ENCODE results near the gene DOP1B.
"Not testable (repeated sequence)": the region's sequence is repeated elsewhere in the genome, so short reads cannot be mapped to it uniquely, and the experiment has no call there.

Gene DOP1B

DNA sequence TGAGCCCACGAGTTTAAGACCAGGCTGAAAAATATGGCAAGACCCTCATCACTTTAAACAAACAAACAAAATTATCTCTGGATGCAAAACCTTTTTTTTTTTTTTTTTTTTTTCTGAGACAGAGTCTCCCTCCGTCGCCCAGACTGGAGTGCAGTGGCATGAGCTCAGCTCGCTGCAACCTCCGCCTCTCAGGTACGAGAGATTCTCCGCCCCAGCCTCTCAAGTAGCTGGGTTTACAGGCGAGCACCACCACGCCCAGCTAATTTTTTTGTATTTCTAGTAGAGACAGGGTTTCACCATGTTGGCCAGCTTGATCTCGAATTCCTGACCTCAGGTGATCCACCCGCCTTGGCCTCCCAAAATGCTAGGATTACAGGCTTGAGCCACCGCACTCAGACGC, 16.8 kb upstream of the DOP1B start:
- H3K36me3 ChIP-seq (ENCODE audit: control insufficient read depth, low read depth, low read length); H3K4me1 ChIP-seq (ENCODE audit: control insufficient read depth, low read depth, low read length); H3K9me3 ChIP-seq (ENCODE audit: control insufficient read depth, low read depth, low read length); H3K4me3 ChIP-seq (ENCODE audit: low read length); H3K27ac ChIP-seq (ENCODE audit: low read length); H3K9ac ChIP-seq (ENCODE audit: low read length): not testable (repeated sequence)
- H3K27me3 ChIP-seq (ENCODE audit: control insufficient read depth, insufficient read depth, low read length) = peaks cover 27% of the 10 kb centered on the region

DNA sequence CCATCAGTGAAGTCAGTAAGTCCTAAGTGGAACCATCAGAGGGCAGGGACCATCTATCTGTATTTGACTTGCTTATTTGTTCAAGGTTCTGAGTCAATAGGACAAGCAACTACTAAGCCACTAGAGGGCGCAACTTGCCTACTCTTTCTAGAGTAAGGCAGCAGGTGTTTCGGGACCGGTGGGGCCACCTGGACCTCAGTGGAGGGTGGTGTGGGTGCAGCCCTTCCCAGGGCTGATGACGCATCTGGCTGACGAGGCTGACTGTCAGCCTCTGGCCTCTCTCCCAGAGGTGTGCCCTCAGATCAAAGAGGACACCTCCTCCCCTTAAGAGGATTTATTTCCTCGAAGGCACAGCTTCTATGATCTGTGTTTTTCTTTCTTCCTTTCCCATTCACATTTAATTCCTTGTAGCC, 15.1 kb upstream of the DOP1B start:
- H3K4me1 ChIP-seq (ENCODE audit: control insufficient read depth, low read depth, low read length) = no peaks in the 10 kb centered on the region
- H3K4me3 ChIP-seq (ENCODE audit: low read length) = no peak overlapping the region
- no peak overlapping the region for H3K9ac ChIP-seq (ENCODE audit: low read length)
- H3K27me3 ChIP-seq (ENCODE audit: control insufficient read depth, insufficient read depth, low read length) = peaks cover 9% of the 10 kb centered on the region
- H3K9me3 ChIP-seq (ENCODE audit: control insufficient read depth, low read depth, low read length) = no peaks in the 10 kb centered on the region
- no peak overlapping the region for H3K27ac ChIP-seq (ENCODE audit: low read length)
- H3K36me3 ChIP-seq (ENCODE audit: control insufficient read depth, low read depth, low read length) = no peaks in the 10 kb centered on the region

DNA sequence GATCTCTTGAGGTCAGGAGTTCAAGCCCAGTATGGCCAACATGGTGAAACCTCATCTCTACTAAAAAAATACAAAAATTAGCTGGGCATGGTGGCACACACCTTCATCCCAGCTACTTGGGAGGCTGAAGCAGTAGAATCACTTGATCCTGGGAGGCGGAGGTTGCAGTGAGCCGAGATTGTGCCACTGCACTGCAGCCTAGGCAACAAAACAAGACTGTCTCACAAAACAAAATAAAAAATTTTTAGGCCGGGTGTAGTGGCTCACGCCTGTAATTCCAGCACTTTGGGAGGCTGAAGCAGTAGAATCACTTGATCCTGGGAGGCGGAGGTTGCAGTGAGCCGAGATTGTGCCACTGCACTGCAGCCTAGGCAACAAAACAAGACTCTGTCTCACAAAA, 12.4 kb upstream of the DOP1B start:
- H3K4me1 ChIP-seq (ENCODE audit: control insufficient read depth, low read depth, low read length); H3K9ac ChIP-seq (ENCODE audit: low read length); H3K36me3 ChIP-seq (ENCODE audit: control insufficient read depth, low read depth, low read length); H3K27me3 ChIP-seq (ENCODE audit: control insufficient read depth, insufficient read depth, low read length); H3K9me3 ChIP-seq (ENCODE audit: control insufficient read depth, low read depth, low read length); H3K4me3 ChIP-seq (ENCODE audit: low read length); H3K27ac ChIP-seq (ENCODE audit: low read length): not testable (repeated sequence)

DNA sequence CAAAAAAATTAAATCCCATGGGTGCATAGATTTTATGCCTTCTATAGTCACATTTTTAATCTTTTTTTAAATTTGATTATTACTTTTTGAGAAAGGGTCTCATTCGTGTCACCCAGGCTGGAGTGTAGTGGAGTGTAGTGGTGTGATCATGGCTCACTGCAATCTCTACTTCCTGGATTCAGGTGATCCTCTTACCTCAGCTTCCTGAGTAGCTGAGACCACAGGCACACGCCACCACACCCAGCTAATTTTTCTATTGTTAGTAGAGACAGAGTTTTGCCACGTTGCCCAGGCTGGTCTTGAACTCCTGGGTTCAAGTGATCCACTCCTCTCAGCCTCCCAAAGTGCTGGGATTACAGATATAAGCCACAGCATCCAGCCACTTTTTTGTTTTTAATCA, 11.4 kb upstream of the DOP1B start:
- no peak overlapping the region for H3K4me3 ChIP-seq (ENCODE audit: low read length)
- H3K27ac ChIP-seq (ENCODE audit: low read length) = no peak overlapping the region
- no peaks in the 10 kb centered on the region for H3K4me1 ChIP-seq (ENCODE audit: control insufficient read depth, low read depth, low read length)
- no peaks in the 10 kb centered on the region for H3K27me3 ChIP-seq (ENCODE audit: control insufficient read depth, insufficient read depth, low read length)
- H3K9me3 ChIP-seq (ENCODE audit: control insufficient read depth, low read depth, low read length) = no peaks in the 10 kb centered on the region
- H3K9ac ChIP-seq (ENCODE audit: low read length) = no peak overlapping the region
- H3K36me3 ChIP-seq (ENCODE audit: control insufficient read depth, low read depth, low read length) = no peaks in the 10 kb centered on the region

DNA sequence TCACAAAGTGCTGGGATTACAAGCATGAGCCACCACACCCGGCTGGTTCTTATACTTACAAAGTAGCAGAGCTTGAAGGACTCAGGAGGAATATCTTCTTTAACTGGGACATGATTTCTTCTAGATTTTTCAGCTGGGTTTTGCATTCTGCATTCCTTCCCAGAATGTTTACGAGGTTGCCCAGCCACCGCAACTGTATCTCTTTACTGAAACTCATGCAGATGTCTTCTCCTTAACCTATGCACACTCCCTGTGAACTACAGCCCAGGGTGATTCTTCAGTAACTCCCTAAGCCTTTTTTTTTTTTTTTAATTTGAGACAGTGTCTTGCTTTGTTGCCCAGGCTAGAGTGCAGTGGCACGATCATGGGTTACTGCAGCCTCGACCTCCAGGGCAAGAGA, 8.7 kb upstream of the DOP1B start:
- Histone ChIP-seq H3K9ac (ENCODE audit: low read length) (no peak overlapping the region), H3K27ac (ENCODE audit: low read length) (no peak overlapping the region), H3K4me3 (ENCODE audit: low read length) (no peak overlapping the region), H3K4me1 (ENCODE audit: control insufficient read depth, low read depth, low read length) (peaks cover 7% of the 10 kb centered on the region), H3K9me3 (ENCODE audit: control insufficient read depth, low read depth, low read length) (no peaks in the 10 kb centered on the region), H3K36me3 (ENCODE audit: control insufficient read depth, low read depth, low read length) (no peaks in the 10 kb centered on the region), H3K27me3 (ENCODE audit: control insufficient read depth, insufficient read depth, low read length) (no peaks in the 10 kb centered on the region)

DNA sequence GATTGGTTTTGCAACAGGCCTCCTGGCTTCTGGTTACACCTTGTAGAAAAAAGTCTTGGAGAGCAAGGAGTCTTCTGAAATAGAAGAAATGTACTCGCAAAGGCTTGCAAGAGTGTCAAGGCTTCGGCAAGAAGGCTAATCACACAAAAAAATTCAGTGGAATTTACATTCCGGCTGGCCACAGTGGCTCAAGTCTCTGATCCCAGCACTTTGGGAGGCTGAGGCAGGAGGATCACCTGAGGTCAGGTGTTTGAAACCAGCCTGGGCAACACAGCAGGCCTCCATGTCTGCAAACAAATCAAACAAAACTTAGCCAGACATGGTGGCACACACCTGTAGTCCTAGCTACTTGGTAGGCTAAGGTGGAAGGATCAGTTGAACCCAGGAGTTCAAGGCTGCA, 7.7 kb upstream of the DOP1B start:
- Histone ChIP-seq H3K9me3 (ENCODE audit: control insufficient read depth, low read depth, low read length) (no peaks in the 10 kb centered on the region), H3K4me1 (ENCODE audit: control insufficient read depth, low read depth, low read length) (peaks cover 7% of the 10 kb centered on the region), H3K27me3 (ENCODE audit: control insufficient read depth, insufficient read depth, low read length) (no peaks in the 10 kb centered on the region), H3K36me3 (ENCODE audit: control insufficient read depth, low read depth, low read length) (no peaks in the 10 kb centered on the region), H3K27ac (ENCODE audit: low read length) (no peak overlapping the region), H3K9ac (ENCODE audit: low read length) (no peak overlapping the region), H3K4me3 (ENCODE audit: low read length) (no peak overlapping the region)

DNA sequence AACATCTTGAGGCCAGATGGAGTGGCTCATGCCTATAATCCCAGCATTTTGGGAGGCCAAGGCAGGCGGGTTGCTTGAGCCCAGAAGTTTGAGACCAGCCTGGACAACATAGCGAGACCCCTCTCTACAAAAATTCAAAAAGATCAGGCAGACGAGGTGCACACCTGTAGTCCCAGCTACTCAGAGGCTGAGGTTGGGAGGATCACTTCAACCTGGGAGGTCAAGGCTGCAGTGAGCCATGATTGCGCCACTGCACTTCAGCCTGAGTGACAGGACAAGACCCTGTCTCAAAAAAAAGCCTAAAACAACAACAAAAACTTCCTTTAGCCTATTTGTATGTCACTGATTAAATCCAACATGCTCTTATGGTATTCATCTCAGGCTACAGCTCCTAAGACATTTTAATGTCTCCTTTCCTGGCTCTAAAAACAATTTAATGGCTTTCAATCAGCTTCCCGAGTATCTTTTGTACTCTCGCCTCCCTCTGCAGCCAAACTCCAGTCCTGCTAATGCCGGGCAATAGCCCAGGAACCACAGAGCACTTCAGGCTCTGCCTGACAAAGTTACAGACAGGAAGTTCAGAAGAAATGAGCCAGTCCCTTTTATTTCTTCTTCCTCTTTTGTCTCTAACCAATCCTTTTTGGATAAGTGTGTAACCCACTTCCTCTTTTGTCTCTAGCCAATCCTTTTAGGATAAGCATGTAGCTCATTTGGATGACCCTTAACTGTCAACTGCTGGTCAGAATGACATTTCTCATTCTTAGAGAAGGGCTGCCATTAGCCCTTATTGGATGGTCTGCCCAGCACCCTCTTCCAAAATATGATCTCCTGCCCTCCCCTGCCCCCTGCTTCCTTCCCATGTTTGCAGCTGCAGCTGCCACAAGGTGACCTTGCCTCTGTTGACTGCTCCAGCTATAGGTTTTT, 6.6 kb upstream of the DOP1B start:
- H3K27ac ChIP-seq (ENCODE audit: low read length) = no peak overlapping the region
- no peak overlapping the region for H3K9ac ChIP-seq (ENCODE audit: low read length)
- H3K4me3 ChIP-seq (ENCODE audit: low read length) = no peak overlapping the region

DNA sequence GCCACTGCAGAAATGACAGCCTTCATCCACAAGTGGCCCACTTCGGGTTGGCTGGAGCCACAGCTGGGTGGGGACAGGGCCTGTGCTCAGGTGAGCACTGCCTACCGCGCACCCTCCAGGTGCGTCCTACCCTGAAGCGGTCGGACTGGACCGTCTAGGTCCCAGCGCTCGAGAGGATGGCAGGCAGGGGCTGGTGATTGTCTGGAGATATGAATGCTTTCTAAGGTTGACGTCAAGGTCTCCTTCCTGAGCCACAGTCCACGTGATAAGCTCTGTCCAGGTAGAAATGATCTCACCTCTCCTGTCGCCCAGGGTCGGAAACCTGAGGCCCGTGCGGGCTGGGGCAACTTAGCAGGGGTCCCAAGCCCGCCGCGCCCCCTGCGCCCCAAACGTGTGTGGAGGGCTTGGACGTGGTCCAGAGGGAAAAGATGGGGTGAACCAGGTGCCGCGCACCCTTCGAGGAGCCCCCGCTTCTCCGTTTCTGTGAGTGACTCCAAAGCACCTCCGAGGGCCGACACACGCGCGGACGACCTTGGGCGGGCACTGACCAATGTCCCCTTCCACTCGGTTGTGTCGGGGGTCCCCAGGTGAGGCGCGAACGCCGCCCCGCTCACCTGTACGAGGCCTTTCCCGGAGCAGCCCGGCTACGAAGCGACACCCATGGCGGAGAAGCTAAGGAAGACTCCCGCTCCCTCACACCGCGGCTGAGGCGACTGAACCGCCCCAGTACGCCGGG, 853 bp upstream of the DOP1B start:
- Histone ChIP-seq H3K27me3 (ENCODE audit: control insufficient read depth, insufficient read depth, low read length) (peaks cover 30% of the 10 kb centered on the region), H3K9ac (ENCODE audit: low read length) (no peak overlapping the region), H3K4me3 (ENCODE audit: low read length) (peak overlapping the region; percentile 71), H3K36me3 (ENCODE audit: control insufficient read depth, low read depth, low read length) (no peaks in the 10 kb centered on the region), H3K9me3 (ENCODE audit: control insufficient read depth, low read depth, low read length) (no peaks in the 10 kb centered on the region), H3K27ac (ENCODE audit: low read length) (no peak overlapping the region), H3K4me1 (ENCODE audit: control insufficient read depth, low read depth, low read length) (peaks cover 6% of the 10 kb centered on the region)

More for the DNA sequence above, 6.6 kb upstream of the DOP1B start:
- Histone ChIP-seq H3K27me3 (ENCODE audit: control insufficient read depth, insufficient read depth, low read length) (peaks cover 9% of the 10 kb centered on the region), H3K9me3 (ENCODE audit: control insufficient read depth, low read depth, low read length) (no peaks in the 10 kb centered on the region), H3K36me3 (ENCODE audit: control insufficient read depth, low read depth, low read length) (no peaks in the 10 kb centered on the region), H3K4me1 (ENCODE audit: control insufficient read depth, low read depth, low read length) (peaks cover 7% of the 10 kb centered on the region)

DNA sequence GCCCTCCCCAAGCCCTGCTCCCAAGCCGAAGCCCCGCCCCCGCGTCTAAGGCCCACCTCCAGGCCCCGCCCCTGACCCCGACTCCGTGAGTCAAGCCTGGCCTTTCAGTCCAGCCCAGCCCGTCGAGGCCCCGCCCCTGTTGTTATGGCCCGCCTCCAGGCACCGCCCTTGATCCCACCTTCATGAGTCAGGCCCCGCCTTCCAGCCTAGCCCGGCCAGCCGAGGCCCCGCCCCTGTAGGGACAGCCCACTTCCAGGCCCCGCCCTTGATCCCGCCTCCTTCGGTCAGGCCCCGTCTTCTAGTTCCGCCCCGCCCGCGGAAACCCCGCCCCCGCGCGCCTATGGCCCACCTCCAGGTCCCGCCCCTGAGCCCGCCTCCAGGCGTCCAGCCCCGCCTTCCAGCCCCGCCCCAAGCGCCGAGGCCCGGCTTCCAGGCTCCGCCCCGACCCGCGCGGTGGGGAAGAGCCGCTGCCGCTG, 247 bp upstream of the DOP1B start:
- no peak overlapping the region for H3K27ac ChIP-seq (ENCODE audit: low read length)
- peak overlapping the region; percentile 79 for H3K4me3 ChIP-seq (ENCODE audit: low read length)
- H3K4me1 ChIP-seq (ENCODE audit: control insufficient read depth, low read depth, low read length) = peaks cover 6% of the 10 kb centered on the region
- no peaks in the 10 kb centered on the region for H3K9me3 ChIP-seq (ENCODE audit: control insufficient read depth, low read depth, low read length)
- no peak overlapping the region for H3K9ac ChIP-seq (ENCODE audit: low read length)
- H3K36me3 ChIP-seq (ENCODE audit: control insufficient read depth, low read depth, low read length) = no peaks in the 10 kb centered on the region
- H3K27me3 ChIP-seq (ENCODE audit: control insufficient read depth, insufficient read depth, low read length) = peaks cover 30% of the 10 kb centered on the region

DNA sequence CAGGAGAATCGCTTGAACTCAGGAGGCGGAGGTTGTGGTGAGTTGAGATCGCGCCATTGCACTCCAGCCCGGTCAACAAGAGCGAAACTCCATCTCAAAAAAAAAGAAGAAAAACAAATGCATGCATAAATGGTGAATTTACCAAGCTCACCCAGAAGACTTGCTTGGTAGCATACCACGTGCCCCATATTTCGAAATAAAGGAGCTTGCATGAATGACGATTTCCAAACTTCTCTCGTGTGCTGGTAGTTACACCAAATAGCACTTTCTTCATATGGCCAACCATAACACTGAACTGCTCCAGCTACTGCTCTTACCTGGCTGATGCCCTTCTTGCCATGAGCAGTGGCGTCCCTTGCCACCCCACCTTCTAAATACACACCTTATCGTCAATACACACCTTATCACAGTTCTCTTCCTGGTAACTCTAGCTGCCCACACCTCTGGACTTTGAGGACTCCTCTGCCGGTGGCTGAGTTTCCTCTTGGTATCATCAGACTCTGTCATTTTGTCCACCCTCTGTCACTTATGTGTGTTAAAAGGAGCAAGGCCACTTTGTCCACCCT, 2.8 kb downstream of the DOP1B start:
- no peak overlapping the region for H3K9ac ChIP-seq (ENCODE audit: low read length)
- H3K27me3 ChIP-seq (ENCODE audit: control insufficient read depth, insufficient read depth, low read length) = peaks cover 27% of the 10 kb centered on the region
- H3K9me3 ChIP-seq (ENCODE audit: control insufficient read depth, low read depth, low read length) = no peaks in the 10 kb centered on the region
- H3K4me3 ChIP-seq (ENCODE audit: low read length) = no peak overlapping the region
- no peaks in the 10 kb centered on the region for H3K36me3 ChIP-seq (ENCODE audit: control insufficient read depth, low read depth, low read length)
- H3K27ac ChIP-seq (ENCODE audit: low read length) = no peak overlapping the region
- H3K4me1 ChIP-seq (ENCODE audit: control insufficient read depth, low read depth, low read length) = peaks cover 4% of the 10 kb centered on the region

DNA sequence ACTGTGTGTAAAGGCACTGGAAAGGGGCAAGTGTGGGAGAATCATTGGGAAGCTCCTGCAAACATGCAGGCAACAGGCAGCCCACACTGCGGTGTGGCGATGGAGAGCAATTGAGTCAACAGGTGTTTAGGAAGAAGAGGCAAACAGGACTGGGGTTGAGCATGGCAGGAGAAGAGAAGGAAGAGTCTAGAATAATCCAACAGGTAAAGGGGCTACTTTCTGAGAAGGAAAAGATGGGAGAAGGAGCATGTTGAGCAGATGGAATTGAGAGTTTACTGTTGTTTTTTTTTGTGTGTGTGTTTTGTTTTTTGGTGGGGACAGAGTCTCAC, 4.2 kb downstream of the DOP1B start:
- peaks cover 13% of the 10 kb centered on the region for H3K27me3 ChIP-seq (ENCODE audit: control insufficient read depth, insufficient read depth, low read length)
- H3K4me1 ChIP-seq (ENCODE audit: control insufficient read depth, low read depth, low read length) = no peaks in the 10 kb centered on the region
- no peak overlapping the region for H3K4me3 ChIP-seq (ENCODE audit: low read length)
- no peaks in the 10 kb centered on the region for H3K9me3 ChIP-seq (ENCODE audit: control insufficient read depth, low read depth, low read length)
- no peak overlapping the region for H3K27ac ChIP-seq (ENCODE audit: low read length)
- H3K36me3 ChIP-seq (ENCODE audit: control insufficient read depth, low read depth, low read length) = no peaks in the 10 kb centered on the region
- no peak overlapping the region for H3K9ac ChIP-seq (ENCODE audit: low read length)
